Measurements from ENCODE around the gene TUBGCP6. TPM values are rescaled to one million over a fixed set of nuclear protein-coding genes. Genes with fewer than 3 reads are reported as not detected.

Gene TUBGCP6
- polyA plus RNA-seq, 3 donors, result 3.7 to 72.8 (median 4.3) TPM

DNA sequence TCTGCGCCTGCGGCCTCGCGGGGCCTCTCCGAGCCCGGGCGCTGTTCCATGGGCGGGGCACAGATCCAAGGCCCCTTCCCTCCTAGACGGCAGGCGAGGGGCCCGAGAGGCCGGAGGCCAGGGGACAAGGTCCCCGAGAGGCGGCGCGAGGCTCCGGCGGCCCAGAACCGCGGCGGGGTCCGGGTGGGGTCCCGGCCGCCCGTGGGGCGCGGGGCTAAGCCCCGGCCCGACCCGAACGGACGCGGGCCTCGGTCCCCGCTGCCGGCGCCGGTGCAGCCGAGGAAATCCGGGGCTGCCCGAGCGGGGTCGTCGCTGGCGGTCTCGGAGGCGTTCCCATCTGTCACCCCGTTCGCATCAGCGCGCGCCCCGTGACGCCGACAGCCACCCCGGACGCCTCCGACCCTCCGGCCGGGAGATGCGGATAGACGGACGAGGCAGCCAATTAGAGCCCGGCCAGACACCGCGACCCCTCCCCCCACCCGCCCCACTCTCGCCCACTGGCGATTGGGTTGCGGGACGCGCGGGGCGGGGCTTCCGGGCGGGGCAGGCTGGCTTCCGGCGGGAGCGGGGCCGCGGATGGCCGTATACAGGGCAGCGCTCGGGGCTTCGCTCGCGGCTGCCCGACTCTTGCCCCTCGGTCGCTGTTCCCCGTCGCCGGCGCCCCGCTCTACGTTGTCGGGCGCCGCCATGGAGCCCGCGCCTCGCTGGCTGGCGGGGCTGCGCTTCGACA lies 44.2 kb downstream of the TUBGCP6 start, which contains the start of gene SELENOO:
SELENOO (plus strand) TSS at position 551 of the 730 bp plus-strand sequence; CDS start at position 577, 26 bp downstream.
- peak within 1 kb of the TSS in 6 of 7 donors; percentile 71 to 89 (median 86) for H3K27ac Mint-ChIP-seq
- peaks cover 0 to 3% (median 0%) of the 10 kb centered on the region in 7 donors for H3K9me3 Mint-ChIP-seq
- H4K20me1 ChIP-seq (ENCODE audit: insufficient read depth, low read length), result peaks cover 44% of the 10 kb centered on the region
- H3K9me3 ChIP-seq (replicated peaks in 1 of 2; ENCODE audit: control insufficient read depth in 1 of 2, insufficient read depth in 1 of 2, low read length in 2 of 2), result no peaks in the 10 kb centered on the region
- intact Hi-C loops (cut with micrococcal nuclease), result loop anchor here (1.0 to 10.0 kb wide), 4 partner anchors 9 to 276 kb away; partner anchors contain the start of gene TRABD (in 2 of the 2)
- H3K4me3 ChIP-seq (replicated peaks in 1 of 3; ENCODE audit: low read depth in 2 of 3, low read length in 3 of 3), result peak within 1 kb of the TSS; percentile 59 to 82 (median 72)
- H3K79me2 ChIP-seq (ENCODE audit: insufficient read depth, low read length), result peaks cover 42% of the 10 kb centered on the region
- H2AFZ ChIP-seq (ENCODE audit: insufficient read depth, low read depth, low read length, poor library complexity, severe bottlenecking), result no peak within 1 kb of the TSS
- peaks cover 41% of the 10 kb centered on the region for H3K4me1 Mint-ChIP-seq
- peaks cover 25 to 41% of the 10 kb centered on the region in 2 donors for H3K36me3 ChIP-seq (replicated peaks in 1 of 2; ENCODE audit: control insufficient read depth in 1 of 2, insufficient read depth in 2 of 2, low read length in 2 of 2)
- H3K27me3 ChIP-seq (ENCODE audit: control insufficient read depth in 2 of 2, insufficient read depth in 2 of 2, low read length in 2 of 2), result no peaks in the 10 kb centered on the region
- H3K36me3 Mint-ChIP-seq, result peaks cover 46 to 48% of the 10 kb centered on the region in 2 donors
- H3K4me3 Mint-ChIP-seq, result peak within 1 kb of the TSS; percentile 89 to 91
- H3K27me3 Mint-ChIP-seq (ENCODE audit: low read depth in 3 of 3), result peaks cover 0 to 2% (median 2%) of the 10 kb centered on the region in 3 donors
- peak within 1 kb of the TSS; percentile 88 for H3K9ac ChIP-seq (ENCODE audit: insufficient read depth, low read length, poor library complexity, severe bottlenecking)
- H3K4me2 ChIP-seq (replicated peaks; ENCODE audit: extremely low read depth, low read length, poor library complexity, severe bottlenecking), result peak within 1 kb of the TSS; percentile 89
- DNase-seq, result peak; percentile 80 to 88 (median 88)
- WGBS (ENCODE audit: insufficient coverage), result under 1% methylated on average over 103 of the region's 105 CpGs
- peak within 1 kb of the TSS in 1 of 2 donors; percentile 82 for H3K27ac ChIP-seq (ENCODE audit: low read depth in 1 of 2, low read length in 2 of 2)
- TF ChIP-seq, protein P1, sequence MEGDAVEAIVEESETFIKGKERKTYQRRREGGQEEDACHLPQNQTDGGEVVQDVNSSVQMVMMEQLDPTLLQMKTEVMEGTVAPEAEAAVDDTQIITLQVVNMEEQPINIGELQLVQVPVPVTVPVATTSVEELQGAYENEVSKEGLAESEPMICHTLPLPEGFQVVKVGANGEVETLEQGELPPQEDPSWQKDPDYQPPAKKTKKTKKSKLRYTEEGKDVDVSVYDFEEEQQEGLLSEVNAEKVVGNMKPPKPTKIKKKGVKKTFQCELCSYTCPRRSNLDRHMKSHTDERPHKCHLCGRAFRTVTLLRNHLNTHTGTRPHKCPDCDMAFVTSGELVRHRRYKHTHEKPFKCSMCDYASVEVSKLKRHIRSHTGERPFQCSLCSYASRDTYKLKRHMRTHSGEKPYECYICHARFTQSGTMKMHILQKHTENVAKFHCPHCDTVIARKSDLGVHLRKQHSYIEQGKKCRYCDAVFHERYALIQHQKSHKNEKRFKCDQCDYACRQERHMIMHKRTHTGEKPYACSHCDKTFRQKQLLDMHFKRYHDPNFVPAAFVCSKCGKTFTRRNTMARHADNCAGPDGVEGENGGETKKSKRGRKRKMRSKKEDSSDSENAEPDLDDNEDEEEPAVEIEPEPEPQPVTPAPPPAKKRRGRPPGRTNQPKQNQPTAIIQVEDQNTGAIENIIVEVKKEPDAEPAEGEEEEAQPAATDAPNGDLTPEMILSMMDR (IDR thresholded peaks at IDR 0.05), result no peak
- H3K4me1 ChIP-seq (ENCODE audit: control insufficient read depth in 1 of 2, insufficient read depth in 2 of 2, low read length in 2 of 2), result peaks cover 45 to 57% of the 10 kb centered on the region in 2 donors

DNA sequence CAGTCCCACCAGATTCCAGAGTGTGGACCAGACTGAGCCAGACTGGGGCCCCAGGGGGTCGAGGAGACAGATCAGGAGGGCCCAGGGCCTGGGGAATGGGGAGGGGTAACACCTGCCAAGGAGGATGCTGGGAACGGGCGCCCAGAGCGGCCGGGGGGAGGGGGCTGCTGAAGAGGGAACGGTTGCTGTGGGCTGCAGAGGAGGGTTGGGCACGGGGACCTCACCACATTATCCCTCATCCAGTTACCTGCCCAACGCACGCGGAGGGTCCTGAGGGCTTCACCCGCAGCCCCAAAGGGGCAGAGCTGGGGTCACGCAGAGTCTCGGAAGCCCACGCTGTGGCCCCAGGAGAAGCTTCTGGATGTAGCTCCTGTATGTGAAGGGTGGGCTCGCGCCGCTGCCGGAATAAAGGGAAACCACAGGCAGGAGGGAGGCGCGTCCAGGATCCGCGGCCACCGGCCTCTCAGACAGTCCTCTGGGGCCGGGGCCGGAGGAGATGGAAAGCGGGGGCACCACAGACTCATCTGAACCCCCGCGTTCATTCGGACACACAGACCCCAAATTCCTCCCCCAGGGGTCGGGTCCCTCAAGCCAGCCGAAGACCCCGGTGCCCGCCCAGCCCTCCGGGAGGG lies 44.9 kb downstream of the TUBGCP6 start:
- 0% methylated on average over 18 of the region's 34 CpGs for WGBS (ENCODE audit: insufficient coverage)
- H3K27me3 Mint-ChIP-seq (ENCODE audit: low read depth in 3 of 3), result peaks cover 0 to 3% (median 2%) of the 10 kb centered on the region in 3 donors
- Histone ChIP-seq H3K27me3 (ENCODE audit: control insufficient read depth in 2 of 2, insufficient read depth in 2 of 2, low read length in 2 of 2) (no peaks in the 10 kb centered on the region), H2AFZ (ENCODE audit: insufficient read depth, low read depth, low read length, poor library complexity, severe bottlenecking) (no peak overlapping the region), H3K4me3 (replicated peaks in 1 of 3; ENCODE audit: low read depth in 2 of 3, low read length in 3 of 3) (peak overlapping the region; percentile 42 to 82 (median 59)), H3K4me1 (ENCODE audit: control insufficient read depth in 1 of 2, insufficient read depth in 2 of 2, low read length in 2 of 2) (peaks cover 38 to 50% of the 10 kb centered on the region in 2 donors), H3K4me2 (replicated peaks; ENCODE audit: extremely low read depth, low read length, poor library complexity, severe bottlenecking) (peak overlapping the region; percentile 87), H4K20me1 (ENCODE audit: insufficient read depth, low read length) (peaks cover 38% of the 10 kb centered on the region), H3K36me3 (replicated peaks in 1 of 2; ENCODE audit: control insufficient read depth in 1 of 2, insufficient read depth in 2 of 2, low read length in 2 of 2) (peaks cover 31 to 47% of the 10 kb centered on the region in 2 donors), H3K27ac (ENCODE audit: low read depth in 1 of 2, low read length in 2 of 2) (peak overlapping the region in 1 of 2 donors; percentile 82), H3K79me2 (ENCODE audit: insufficient read depth, low read length) (peaks cover 41% of the 10 kb centered on the region), H3K9ac (ENCODE audit: insufficient read depth, low read length, poor library complexity, severe bottlenecking) (peak overlapping the region; percentile 88), H3K9me3 (replicated peaks in 1 of 2; ENCODE audit: control insufficient read depth in 1 of 2, insufficient read depth in 1 of 2, low read length in 2 of 2) (no peaks in the 10 kb centered on the region)
- H3K4me3 Mint-ChIP-seq, result peak overlapping the region; percentile 74 to 85
- DNase-seq, result no peak
- H3K36me3 Mint-ChIP-seq, result peaks cover 47 to 51% of the 10 kb centered on the region in 2 donors
- peaks cover 36% of the 10 kb centered on the region for H3K4me1 Mint-ChIP-seq
- H3K9me3 Mint-ChIP-seq, result peaks cover 0 to 3% (median 0%) of the 10 kb centered on the region in 7 donors
- intact Hi-C loops (cut with micrococcal nuclease), result loop anchor here (1.0 to 10.0 kb wide), 4 partner anchors 9 to 275 kb away; partner anchors contain the start of gene TRABD (in 2 of the 2)
- peak overlapping the region; percentile 42 to 89 (median 86) for H3K27ac Mint-ChIP-seq
- TF ChIP-seq, protein P1 (IDR thresholded peaks at IDR 0.05), result no peak

Data from CD14-positive monocyte (primary cell).